HG02798 (cell line): ENCODE measurements around the gene DNM3.

Experiments
- ATAC-seq: cut with Tn5 transposase; IDR thresholded peaks from one replicate; pipeline ENCODE4 v1.9.1; 2021; ENCODE audit warnings: mild to moderate bottlenecking; ENCODE audit not compliant: unreplicated experiment, poor library complexity

DNM3 gene

DNA sequence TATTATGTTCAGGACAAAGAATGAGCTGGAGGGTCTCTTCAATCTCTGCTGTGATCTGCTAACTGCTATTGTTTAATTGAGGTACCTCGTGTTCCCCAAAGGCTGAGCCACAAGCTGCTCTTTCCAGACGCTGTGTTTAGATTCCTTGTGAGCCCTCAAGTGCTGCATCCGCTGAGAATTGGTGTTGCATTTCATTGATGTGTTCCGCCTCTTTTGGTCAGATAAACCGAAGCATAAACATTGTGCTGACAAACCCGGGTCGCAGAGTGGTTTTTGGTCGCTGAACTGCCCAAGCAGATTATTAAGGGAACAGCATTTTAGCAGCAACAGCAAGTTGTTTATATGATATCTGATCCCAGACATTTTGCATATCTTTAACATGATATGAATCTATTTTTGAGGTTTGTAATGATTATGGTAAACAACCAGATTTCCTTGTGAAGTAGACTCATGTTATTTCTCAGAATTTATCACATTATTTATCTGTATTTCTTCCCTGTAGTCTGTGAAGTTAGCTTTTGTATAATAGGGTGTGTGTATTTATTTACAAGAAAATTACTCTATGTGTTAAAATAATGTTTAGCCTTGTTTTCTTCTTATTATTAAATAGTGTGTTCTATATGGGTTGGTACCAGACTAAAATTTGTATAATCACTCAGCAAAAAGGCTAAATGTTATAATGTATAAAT lies 362.0 kb downstream of the DNM3 start:
- no peak for ATAC-seq

DNA sequence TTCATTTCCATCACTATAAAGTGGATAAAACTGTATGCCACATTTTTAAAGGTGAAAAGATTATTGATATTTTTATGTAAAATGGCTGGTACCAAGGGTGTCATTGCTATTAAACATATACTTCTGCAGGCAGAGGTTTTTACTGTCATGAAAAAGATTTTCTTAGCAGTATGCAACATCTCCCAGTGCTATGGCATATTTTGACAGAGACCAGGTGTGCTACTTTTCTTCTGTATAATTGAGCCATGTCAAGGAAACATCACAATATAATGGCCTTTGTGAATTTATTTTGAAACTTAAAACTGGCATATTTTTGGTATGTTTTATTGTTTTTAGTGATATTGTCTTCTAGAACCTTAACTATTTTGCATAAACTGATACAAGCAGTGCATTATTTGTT lies 362.6 kb downstream of the DNM3 start:
- ATAC-seq, result no peak

DNA sequence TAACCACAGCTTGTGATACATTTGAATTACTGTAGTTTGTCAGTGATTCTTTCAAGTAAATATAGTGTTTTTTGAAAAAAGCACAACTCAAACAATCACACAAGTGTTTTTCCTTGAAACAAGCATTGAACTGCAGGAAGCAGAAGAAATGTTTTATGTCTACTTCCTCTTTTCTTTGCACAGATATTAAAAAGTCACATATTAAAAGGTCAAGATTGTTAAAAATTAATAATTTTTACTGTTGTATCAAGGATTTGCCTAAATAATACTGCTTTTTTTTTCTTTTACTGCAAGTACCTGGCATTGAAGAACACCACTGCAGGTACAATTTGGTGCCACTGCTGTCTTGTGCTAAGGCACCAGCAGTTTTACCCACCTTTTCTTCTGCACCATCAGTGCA lies 365.0 kb downstream of the DNM3 start:
- no peak for ATAC-seq

DNA sequence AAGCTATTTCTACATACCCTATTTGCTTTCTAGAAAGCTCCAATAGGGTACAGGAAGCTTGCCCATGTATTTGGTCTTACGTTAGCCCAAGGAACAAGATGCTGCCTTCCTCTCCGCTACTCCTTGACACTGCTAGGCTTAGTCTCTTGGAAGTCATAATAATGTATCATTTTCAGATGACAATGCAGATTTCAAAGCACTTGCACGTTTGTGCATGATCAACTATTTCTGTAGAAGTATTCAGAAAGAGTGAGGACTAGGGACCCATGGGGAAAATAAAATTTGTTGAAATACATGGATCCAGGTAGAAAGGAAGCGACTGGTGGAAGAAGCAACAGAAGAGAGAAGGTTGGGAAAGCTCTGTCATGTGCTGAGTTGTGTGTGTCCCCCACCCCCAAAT lies 367.3 kb downstream of the DNM3 start:
- ATAC-seq, result no peak

DNA sequence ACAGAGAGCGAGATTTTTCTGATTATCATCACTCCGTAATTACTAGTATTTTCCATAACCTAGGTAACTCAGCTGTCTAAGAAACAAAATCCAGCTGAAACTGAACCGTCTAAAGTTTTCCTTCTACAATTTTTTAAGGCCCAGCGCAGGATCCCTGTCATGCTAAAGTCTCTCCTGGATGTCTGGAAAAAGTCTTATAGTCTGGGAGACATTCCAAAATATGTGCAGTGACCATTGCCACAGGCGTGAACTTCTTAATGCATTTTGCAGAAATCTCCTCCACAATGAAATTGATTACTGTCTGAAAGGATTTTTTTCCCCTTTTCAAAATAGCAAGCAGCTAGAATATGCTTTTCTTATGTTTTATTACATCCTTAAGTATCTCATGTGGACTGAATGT lies 369.9 kb downstream of the DNM3 start:
- no peak for ATAC-seq

DNA sequence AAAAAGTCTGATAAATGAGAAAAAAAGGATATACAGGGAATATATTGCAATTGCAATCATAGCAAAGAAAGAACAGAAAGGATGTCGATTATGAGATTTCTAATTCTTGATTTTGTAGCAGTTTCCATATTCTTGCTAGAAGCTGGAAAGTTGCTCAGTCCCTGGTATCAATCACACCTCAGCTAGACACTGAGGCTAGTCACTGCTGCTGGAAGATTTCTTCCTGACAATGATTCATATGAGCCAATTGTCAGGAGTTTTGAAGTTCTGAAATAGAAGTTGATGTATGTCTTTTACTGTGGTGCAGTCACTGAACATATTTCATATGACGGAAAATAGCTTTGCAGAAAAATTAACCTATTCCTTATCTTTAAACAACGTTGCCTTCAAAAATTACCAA lies 370.8 kb downstream of the DNM3 start:
- no peak for ATAC-seq

DNA sequence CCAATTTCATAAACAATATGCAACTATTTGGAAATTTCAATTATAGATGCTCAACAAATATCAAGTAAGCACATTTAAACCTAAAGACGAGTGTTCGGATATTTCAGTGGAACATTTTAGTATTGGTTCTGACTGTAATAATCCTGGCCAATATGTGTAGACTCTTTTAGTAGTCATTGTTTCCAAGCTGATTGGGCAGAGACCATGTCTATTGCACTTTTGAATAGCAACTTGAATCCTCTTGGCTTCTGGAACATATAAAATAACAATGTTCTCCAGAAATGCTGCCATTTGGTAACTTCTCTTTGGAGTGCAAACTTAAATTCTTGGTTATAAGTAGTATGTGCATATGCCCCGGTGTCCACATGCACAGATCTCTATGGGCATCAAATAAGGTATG lies 373.7 kb downstream of the DNM3 start:
- no peak for ATAC-seq

DNA sequence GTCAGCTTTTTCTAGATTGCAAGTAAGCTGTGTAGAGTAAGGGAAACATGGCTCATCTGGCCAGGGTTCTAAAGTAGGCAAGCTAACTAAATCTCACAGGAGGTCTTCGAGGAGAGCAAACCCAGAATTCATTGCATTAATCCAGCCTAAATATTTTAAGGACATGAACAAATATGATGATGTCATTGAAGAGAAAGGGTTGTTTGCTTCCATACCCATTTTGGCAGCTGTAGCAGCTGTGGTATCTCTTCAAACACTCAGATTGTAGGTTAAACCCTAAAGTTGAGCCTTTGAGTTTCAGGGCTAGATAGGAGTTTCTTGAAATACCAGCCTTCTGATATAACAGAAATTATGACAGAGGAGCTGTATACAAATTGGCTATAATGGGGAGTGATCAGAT lies 378.7 kb downstream of the DNM3 start:
- ATAC-seq, result no peak

DNA sequence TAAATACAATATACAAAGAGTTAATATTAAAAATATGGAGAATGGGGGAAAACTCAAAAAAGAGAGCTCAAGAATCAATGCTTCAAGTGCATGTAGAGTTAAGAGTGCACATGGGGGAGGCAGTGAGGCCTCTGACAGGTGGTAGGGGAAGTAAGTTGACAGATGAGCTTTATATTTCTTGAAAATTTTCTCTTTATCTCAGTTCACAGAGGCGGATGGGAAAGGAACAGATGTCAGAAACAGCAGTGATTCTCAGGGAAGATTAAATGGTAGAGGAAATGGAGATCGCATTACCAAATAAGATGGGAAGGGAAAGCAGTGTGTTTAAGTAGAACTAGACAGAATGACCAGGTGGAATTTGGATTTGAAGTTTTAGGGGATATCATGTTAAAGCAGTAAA lies 379.1 kb downstream of the DNM3 start:
- ATAC-seq, result no peak

DNA sequence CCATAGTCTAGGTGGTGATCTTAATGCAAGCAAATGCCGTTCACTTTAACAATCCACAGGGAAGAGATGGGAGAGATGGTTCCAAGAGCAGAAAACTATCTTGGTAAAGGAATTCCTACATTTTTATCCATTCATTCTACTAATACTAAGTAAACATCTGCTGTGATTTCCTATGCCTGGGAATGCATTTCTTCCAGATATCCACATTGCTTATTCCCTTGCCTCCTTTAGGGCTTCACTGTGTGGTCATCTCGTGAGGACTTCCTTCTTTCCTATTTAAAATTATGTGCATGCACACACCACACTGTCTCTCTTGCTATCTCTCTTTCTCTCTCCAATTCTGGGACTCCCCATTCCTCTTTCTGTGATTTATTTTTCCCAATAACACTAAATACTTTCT lies 380.1 kb downstream of the DNM3 start:
- ATAC-seq, result no peak

DNA sequence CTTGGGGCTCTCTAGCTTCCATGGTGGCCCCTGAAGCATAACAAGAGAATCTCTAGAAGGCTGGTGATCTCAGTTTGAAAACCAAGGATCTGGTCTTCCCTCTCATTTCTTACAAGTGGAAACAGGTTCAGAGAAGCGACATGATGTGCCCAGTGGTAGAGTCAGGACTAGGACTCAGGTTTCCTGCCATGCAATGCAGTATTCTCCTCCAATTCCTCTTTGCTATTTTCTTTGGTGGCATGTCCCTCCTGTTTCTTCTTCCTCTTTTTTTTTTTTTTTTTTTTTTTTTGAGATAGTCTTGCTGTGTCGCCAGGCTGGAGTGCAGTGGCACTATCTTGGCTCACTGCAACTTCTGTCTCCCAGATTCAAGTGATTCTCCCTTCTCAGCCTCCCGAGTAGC lies 383.6 kb downstream of the DNM3 start:
- no peak for ATAC-seq

DNA sequence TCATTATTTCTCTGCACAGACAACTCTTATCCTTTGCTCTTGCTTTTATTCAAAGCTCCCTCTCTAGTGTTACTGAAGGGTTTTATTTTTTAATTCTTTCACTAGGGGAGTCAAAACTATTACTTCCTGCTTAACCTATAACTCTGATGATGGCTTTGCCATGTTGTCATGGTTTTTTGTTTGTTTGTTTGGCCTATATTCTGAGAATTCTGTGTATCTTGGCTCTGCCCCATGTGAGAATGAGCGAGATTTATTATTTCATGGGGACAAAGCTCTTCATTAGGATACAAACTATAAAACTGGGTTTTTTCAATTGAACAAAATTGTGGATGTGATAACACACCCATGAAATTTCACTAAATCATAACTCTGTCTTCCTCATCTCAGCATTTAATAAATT lies 388.6 kb downstream of the DNM3 start:
- ATAC-seq, result no peak

DNA sequence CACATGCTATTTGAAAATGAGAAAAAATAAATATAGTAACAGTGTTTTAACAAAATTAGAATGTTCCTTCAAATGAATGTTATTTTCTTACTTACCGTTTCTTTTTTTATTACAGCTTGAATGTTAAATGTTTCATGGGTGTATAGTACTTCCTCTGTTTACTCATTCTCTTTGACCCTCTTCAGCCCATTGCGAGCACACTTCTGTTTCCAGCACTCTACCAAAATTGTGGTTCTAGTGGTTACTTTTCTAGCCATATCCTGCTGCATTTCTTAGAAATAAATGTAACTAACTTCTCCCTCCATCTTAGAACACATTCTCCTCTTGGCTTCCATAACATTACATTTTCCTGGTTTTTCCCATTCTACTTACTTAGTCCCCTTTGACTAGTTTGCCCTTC lies 389.2 kb downstream of the DNM3 start:
- ATAC-seq, result no peak

DNA sequence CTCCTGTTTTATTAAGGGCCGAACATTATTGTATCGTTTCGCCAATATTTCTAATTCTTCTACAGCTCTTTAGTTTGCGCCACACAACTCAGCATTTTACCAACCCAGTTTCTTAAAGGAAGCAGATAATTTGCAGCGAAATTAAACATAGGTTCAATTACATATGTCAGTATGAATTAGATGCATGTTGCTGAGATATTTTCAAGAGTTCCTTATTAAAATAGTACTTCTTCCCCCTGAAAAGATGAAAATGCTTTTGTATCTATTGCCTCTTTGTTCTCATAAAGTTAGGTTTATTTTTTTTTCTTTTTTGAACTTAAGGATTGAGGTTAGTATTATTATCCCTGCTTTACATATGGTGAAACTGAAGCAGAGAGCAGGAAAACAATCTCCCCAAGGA lies 395.7 kb downstream of the DNM3 start:
- ATAC-seq, result no peak

DNA sequence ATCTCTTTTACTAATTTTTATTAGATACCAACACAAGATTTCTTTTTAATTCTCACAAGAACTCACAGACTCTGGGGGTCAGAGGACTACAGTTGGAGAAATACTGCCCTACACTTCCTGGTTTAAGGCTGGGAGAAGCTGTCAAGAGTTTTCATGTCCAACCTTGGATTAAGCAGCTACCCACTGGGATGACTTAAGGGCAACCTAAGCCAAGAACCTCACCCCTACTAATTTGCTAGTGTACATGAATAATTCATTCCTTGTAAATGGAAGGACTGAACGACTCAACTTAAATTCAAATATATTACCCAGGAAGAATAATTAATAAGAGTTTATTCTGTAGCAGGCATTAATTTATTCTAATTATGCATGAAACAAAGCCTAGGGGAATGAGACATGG lies 396.9 kb downstream of the DNM3 start:
- ATAC-seq, result no peak

DNA sequence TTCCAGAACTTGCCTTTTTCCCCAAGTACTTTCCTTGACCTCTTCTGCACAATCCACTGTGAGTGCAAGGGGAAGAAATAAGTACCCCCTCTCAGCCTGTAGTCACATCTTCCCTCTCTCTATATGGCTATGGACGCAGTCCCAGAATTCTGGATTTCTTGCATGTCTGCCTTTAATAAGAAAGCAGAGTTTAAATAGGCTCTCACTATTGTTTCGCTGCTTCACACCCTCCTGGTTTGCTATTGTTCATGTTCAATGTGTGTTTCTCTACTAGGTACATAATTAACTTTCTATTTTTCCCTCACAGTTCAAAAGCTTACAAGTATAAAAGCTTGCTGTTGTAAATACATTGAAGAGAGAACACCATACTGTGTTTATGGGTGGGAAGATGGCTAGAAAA lies 397.7 kb downstream of the DNM3 start:
- no peak for ATAC-seq

DNA sequence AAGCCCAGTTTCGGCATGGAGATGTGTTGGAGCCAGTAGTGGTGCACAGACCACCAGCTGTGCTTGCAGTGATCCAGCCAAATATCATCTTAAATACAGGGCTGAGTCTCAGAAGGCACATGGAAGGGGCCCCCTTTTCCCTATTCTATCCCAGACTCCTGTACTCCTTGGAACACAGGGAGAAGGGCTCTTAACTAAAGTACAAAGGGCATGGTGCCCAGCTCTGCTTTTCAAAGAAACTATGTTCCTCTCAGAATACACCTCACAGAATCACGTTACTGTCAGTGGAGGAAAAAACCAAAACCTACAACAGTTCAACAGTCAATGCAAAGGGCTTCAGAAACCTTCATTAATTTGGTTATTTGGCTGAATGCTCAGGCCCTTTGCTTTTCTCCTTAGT lies 398.6 kb downstream of the DNM3 start:
- no peak for ATAC-seq

DNA sequence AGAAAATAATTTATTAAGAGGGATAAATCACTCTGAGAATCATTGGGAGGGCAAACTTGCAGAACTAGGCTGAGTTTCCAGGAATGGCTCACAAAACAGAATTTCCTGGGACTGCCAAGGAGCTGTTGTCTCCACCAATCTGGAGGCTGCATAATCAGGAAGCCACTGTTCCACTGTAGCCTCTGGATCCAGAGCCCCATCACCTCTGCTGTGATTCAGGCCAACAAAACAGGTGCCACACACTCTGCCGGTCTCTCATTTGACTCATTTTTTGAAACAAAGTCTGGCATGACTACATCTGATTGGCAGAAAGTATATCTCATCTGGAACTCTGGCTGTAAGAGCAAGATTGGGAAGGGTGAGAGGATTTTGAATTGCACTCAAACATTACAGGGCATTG lies 400.2 kb downstream of the DNM3 start:
- no peak for ATAC-seq

DNA sequence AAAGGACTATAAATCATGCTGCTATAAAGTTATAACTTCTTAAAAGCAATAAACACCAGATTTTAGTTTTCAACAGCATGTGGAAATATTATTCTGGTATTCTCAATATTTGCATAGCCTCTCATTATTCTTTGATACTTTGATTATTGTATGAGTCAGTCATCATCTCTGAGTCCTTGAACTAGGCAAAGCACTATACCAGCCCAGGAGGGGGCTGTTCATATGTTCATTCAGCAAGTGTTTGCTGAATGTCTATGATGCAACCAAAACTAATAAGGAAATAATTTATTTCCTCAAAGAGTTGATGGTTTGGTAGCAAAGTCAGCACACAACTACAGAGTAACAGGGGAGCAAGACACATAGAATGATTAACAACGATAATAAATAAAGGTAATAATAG lies 403.6 kb downstream of the DNM3 start:
- no peak for ATAC-seq

DNA sequence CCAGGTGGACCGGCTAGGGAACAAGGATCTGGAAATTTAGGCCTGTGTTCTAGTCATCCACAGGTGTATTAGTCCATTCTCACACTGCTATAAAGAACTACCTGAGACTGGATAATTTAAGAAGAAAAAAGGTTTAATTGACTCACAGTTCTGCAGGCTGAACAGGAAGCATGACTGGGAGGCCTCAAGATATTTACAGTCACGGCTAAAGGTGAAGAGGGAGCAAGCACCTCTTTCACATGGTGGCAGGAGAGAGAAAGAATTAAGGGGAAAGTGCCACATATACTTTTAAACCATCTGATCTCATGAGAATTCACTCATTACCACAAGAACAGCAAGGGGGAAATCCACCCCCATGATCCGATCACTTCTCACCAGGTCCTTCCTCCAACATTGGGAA lies 404.5 kb downstream of the DNM3 start:
- ATAC-seq, result no peak

DNA sequence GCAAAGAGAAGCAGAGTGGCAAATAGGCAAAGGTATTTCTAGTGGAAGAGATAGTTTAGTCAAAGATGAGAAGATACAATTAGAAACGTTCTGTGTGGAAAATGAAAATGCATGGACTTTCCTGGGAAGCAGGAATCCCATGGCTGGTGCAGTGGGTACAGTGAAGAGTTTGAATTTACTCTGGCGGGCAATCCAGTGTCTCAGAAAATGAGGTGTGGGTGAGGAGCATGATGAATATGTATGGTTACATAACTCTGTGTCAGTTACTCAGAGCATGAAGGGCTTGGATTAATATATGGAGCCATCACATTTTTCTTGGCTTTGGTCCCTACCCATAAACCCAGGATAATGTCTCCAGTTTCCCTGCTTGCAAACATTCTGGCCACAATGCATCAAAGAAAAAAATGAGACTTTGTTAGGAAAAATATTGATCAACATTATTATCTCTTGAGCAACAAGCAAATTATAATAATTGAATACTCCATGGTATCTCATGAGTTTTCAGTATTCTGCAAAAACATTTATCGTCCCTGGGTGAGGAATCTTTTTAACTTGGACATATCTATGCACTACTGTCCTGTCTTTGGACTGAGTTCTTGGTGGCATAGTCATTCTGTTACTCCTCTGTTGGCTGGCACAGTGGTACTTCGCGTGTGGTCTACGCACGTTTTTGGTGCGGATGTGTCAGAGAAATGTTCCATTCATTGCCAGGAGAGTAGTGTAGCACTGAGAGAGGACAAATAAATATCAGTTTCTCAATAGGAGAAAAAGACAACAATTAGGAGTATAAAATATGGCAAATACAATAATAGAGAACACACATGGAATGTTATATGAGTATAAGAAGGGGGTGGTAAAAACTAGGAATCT lies 405.5 kb downstream of the DNM3 start:
- ATAC-seq, result no peak

DNA sequence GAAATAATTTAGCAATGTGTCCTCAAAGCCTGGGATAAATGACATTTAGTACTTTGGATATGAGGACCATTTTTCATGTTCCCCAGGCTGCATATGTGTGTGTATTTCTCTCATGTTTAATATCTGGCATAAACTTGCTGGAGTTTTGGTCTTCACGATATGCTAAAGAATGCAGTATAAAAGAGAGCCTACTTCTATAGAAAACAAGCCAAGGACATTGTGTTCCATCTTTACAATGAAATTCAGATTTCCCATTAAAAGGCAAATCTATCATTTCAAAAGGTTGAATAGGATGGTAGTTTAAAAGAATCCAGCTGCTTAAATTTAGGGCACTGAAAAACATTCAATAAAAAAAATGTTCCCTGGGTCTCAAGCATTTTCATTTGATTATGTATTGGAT lies 410.2 kb downstream of the DNM3 start:
- no peak for ATAC-seq
